PC-3 (cell line): ENCODE data around the gene USP51. TPM values are rescaled to one million over a fixed set of nuclear protein-coding genes. Genes with fewer than 3 reads are reported as not detected.
"Not testable (repeated sequence)": the region's sequence is repeated elsewhere in the genome, so short reads cannot be mapped to it uniquely, and the experiment has no call there.

ENCODE experiments used
- ATAC-seq: fragments of 200-7000 bp; cut with Tn5 transposase; 2 replicates; pipeline ENCODE4 v1.9.1; 2020; ENCODE audit warnings: mild to moderate bottlenecking, moderate library complexity
- BruUV-seq: library from RNA; stranded (reverse); fragments of 400-500 nt; replicated peaks from 2 replicates; lab custom pipeline; 2021; lab: Mats Ljungman, UMichigan
- CTCF ChIA-PET: fragments of 300-600 bp; sonication (Branson Sonifier 250); formaldehyde crosslinking; loops from one replicate; lab custom pipeline; 2022; ENCODE audit warnings: antibody characterized with exemption; lab: Charles Lee
- POLR2A ChIA-PET: fragments of 300-600 bp; sonication (Branson Sonifier 250); formaldehyde crosslinking; loops from one replicate; lab custom pipeline; 2022; ENCODE audit warnings: antibody characterized with exemption; ENCODE audit not compliant: unreplicated experiment; lab: Charles Lee
- DNase-seq: peaks from one replicate; pipeline ENCODE4 v3.0.0-alpha.2; 2015
- H2AFZ ChIP-seq: fragments of 300-600 bp; sonication (generic); 2 replicates; pipeline ENCODE4 v1.6.0; 2016; ENCODE audit warnings: antibody characterized with exemption, low read length
- H3F3A ChIP-seq: fragments of 300-600 bp; sonication (generic); one replicate; pipeline ENCODE4 v1.6.0; 2017; ENCODE audit warnings: antibody characterized with exemption, low read length, control low read depth, mild to moderate bottlenecking; ENCODE audit not compliant: unreplicated experiment
- H3K27ac ChIP-seq: fragments of 300-600 bp; sonication (generic); 2 replicates; pipeline ENCODE4 v1.5.1; 2016; ENCODE audit warnings: mild to moderate bottlenecking, low read length
- H3K27me3 ChIP-seq: fragments of 300-600 bp; sonication (generic); 2 replicates; pipeline ENCODE4 v1.6.1; 2016; ENCODE audit warnings: low read length, mixed read lengths
- H3K36me3 ChIP-seq: fragments of 300-600 bp; sonication (generic); 2 replicates; pipeline ENCODE4 v1.6.1; 2016; ENCODE audit warnings: low read depth, mixed run types, low read length, mixed read lengths
- H3K4me1 ChIP-seq: fragments of 300-600 bp; sonication (generic); 2 replicates; pipeline ENCODE4 v1.5.1; 2016; ENCODE audit warnings: low read length; ENCODE audit not compliant: insufficient read depth
- H3K4me2 ChIP-seq: fragments of 300-600 bp; sonication (generic); 2 replicates; pipeline ENCODE4 v1.6.0; 2016; ENCODE audit warnings: low read length
- H3K4me3 ChIP-seq: fragments of 300-600 bp; sonication (generic); 2 replicates; pipeline ENCODE4 v1.5.1; 2016; ENCODE audit warnings: mild to moderate bottlenecking, low read length, mixed read lengths
- H3K79me2 ChIP-seq: fragments of 300-600 bp; sonication (generic); 2 replicates; pipeline ENCODE4 v1.6.1; 2017; ENCODE audit warnings: low read length, mixed read lengths
- H3K9ac ChIP-seq: fragments of 300-600 bp; sonication (generic); 2 replicates; pipeline ENCODE4 v1.6.0; 2016; ENCODE audit warnings: mild to moderate bottlenecking, low read length
- H3K9me2 ChIP-seq: fragments of 300-600 bp; sonication (generic); replicated peaks from 2 replicates; pipeline ENCODE4 v1.6.1; 2016; ENCODE audit warnings: mixed run types, low read length, mixed read lengths
- H3K9me3 ChIP-seq: fragments of 300-600 bp; sonication (generic); 2 replicates; pipeline ENCODE4 v1.6.1; 2016; ENCODE audit warnings: low read length, mixed read lengths
- H4K20me1 ChIP-seq: fragments of 300-600 bp; sonication (generic); 2 replicates; pipeline ENCODE4 v1.6.1; 2016; ENCODE audit warnings: low read length, mixed read lengths
- CTCF ChIP-seq: fragments of 300-600 bp; sonication (generic); conservative IDR thresholded peaks from 2 replicates; pipeline ENCODE4 v1.5.1; 2017; ENCODE audit warnings: antibody characterized with exemption, low read depth, mild to moderate bottlenecking, low read length
- EZH2 ChIP-seq: fragments of 300-600 bp; sonication (generic); IDR thresholded peaks from one replicate; pipeline ENCODE4 v1.6.1; 2017; ENCODE audit warnings: antibody characterized with exemption, mild to moderate bottlenecking, low read length; ENCODE audit not compliant: unreplicated experiment
- EZH2phosphoT487 ChIP-seq: fragments of 300-600 bp; sonication (generic); IDR thresholded peaks from 2 replicates; pipeline ENCODE4 v1.6.1; 2018; ENCODE audit warnings: mild to moderate bottlenecking, antibody characterized with exemption, low read length, borderline replicate concordance
- intact Hi-C: fragments of 100-400 bp; cut with micrococcal nuclease; formaldehyde crosslinking; loops from 2 replicates; pipeline ENCODE4 v1.9.0; 2023
- microRNA-seq: library from miRNA; unstranded; fragments of <30 nt; microRNA quantifications from one replicate; pipeline ENCODE4 v1.1.0, GENCODE V29; 2020; ENCODE audit not compliant: unreplicated experiment
- total RNA-seq: library from RNA; depleted of rRNA; stranded (reverse); fragments of >200 nt; gene quantifications from 2 replicates; pipeline ENCODE4 v1.2.3, GENCODE V29; 2014; rRNA removed

The USP51 gene
- total RNA-seq, 1 experiment from 2014 or later, result 0.22 TPM

- no peaks in the 10 kb centered on the region for H3K36me3 ChIP-seq
- ATAC-seq, result no peak
- no peaks in the 10 kb centered on the region for H3K27me3 ChIP-seq
- ChIA-PET POLR2A (no interaction called here), CTCF (no interaction called here)
- DNase-seq, result peak; percentile 19
- no peak overlapping the region for H3K4me2 ChIP-seq
- no peaks in the 10 kb centered on the region for H3K79me2 ChIP-seq
- H3K9ac ChIP-seq, result no peak overlapping the region
- H2AFZ ChIP-seq, result no peak overlapping the region
- H4K20me1 ChIP-seq, result no peaks in the 10 kb centered on the region
- no peaks in the 10 kb centered on the region for H3K4me1 ChIP-seq
- no peaks in the 10 kb centered on the region for H3F3A ChIP-seq
- no peaks in the 10 kb centered on the region for H3K9me2 ChIP-seq
- H3K9me3 ChIP-seq, result no peaks in the 10 kb centered on the region
- no peak overlapping the region for H3K27ac ChIP-seq
- H3K4me3 ChIP-seq, result no peak overlapping the region
- no TSS peak for BruUV-seq
- TF ChIP-seq EZH2phosphoT487 (no peak), CTCF (peak; percentile 41; the same call in 1 of the 2 replicates), EZH2 (no peak)
- intact Hi-C loops, result no loop called here
These were observed 39.4 kb downstream of the USP51 start for GRCh38 chrX:55450259-55450658.

GRCh38 chrX:55443468-55443867, 46.2 kb downstream of the USP51 start:
- POLR2A ChIA-PET, H3K4me3 ChIP-seq, BruUV-seq, H3K79me2 ChIP-seq, intact Hi-C loops, H3K4me2 ChIP-seq, ATAC-seq, H3K27ac ChIP-seq, H3F3A ChIP-seq, H3K9ac ChIP-seq, H3K9me2 ChIP-seq, CTCF ChIA-PET, H3K27me3 ChIP-seq, H4K20me1 ChIP-seq, H3K9me3 ChIP-seq, H2AFZ ChIP-seq, H3K36me3 ChIP-seq, H3K4me1 ChIP-seq, DNase-seq: not testable (repeated sequence)

Small RNAs within 50 kb of the gene (microRNA-seq; reads per million reads assigned to microRNA genes)
- gene MIR4536-1, result not detected
- not detected for gene MIR4536-2

Other genes starting within 250 kb of the USP51 start
- not detected in 2 replicates for gene PAGE3, start 224.9 kb downstream of the USP51 start, total RNA-seq
- 2.4 and 2.7 TPM in 2 replicates for gene MAGEH1, start 37.7 kb downstream of the USP51 start, total RNA-seq
- not detected in 2 replicates for gene FOXR2, start 133.6 kb upstream of the USP51 start, total RNA-seq
- gene RRAGB, start 227.9 kb upstream of the USP51 start, total RNA-seq, result 9.5 and 14.3 TPM in 2 replicates